Measurements from ENCODE around the gene OR1L1. TPM values are rescaled to one million over a fixed set of nuclear protein-coding genes. Genes with fewer than 3 reads are reported as not detected.

The OR1L1 gene
- polyA plus RNA-seq, 3 donors, result not detected

DNA sequence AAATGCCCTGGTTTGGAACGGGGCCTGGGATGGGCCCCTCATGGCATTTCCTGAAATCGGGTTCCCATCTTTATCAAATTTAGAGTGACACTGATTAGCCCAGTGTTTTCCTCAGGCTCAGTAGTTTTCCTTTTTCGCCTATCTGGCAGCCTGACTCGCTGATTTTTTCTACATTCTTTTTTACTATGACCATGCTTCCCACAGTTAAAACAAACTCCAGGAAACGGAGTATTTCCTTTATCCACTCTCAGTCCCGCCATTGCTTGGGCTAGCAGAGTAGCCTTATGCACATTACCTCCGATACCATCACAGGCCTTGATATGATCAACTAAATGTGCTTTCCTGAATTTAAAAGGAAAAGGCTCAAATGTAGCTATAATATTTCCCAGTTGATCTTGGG is 41.5 kb upstream of the OR1L1 start:
- Histone ChIP-seq H4K20me1 (ENCODE audit: insufficient read depth, low read length) (no peaks in the 10 kb centered on the region), H3K4me3 (replicated peaks in 1 of 3; ENCODE audit: low read depth in 2 of 3, low read length in 3 of 3) (no peak overlapping the region), H3K79me2 (ENCODE audit: insufficient read depth, low read length) (no peaks in the 10 kb centered on the region), H2AFZ (ENCODE audit: insufficient read depth, low read depth, low read length, poor library complexity, severe bottlenecking) (no peak overlapping the region), H3K27me3 (ENCODE audit: control insufficient read depth in 2 of 2, insufficient read depth in 2 of 2, low read length in 2 of 2) (no peaks in the 10 kb centered on the region), H3K27ac (ENCODE audit: low read depth in 1 of 2, low read length in 2 of 2) (no peak overlapping the region), H3K4me2 (replicated peaks; ENCODE audit: extremely low read depth, low read length, poor library complexity, severe bottlenecking) (no peak overlapping the region), H3K9me3 (replicated peaks in 1 of 2; ENCODE audit: control insufficient read depth in 1 of 2, insufficient read depth in 1 of 2, low read length in 2 of 2) (peaks cover 0 to 3% of the 10 kb centered on the region in 2 donors), H3K9ac (ENCODE audit: insufficient read depth, low read length, poor library complexity, severe bottlenecking) (no peak overlapping the region), H3K36me3 (replicated peaks in 1 of 2; ENCODE audit: control insufficient read depth in 1 of 2, insufficient read depth in 2 of 2, low read length in 2 of 2) (no peaks in the 10 kb centered on the region), H3K4me1 (ENCODE audit: control insufficient read depth in 1 of 2, insufficient read depth in 2 of 2, low read length in 2 of 2) (no peaks in the 10 kb centered on the region)
- H3K27ac Mint-ChIP-seq, result no peak overlapping the region
- H3K4me1 Mint-ChIP-seq, result no peaks in the 10 kb centered on the region
- TF ChIP-seq, protein P1, sequence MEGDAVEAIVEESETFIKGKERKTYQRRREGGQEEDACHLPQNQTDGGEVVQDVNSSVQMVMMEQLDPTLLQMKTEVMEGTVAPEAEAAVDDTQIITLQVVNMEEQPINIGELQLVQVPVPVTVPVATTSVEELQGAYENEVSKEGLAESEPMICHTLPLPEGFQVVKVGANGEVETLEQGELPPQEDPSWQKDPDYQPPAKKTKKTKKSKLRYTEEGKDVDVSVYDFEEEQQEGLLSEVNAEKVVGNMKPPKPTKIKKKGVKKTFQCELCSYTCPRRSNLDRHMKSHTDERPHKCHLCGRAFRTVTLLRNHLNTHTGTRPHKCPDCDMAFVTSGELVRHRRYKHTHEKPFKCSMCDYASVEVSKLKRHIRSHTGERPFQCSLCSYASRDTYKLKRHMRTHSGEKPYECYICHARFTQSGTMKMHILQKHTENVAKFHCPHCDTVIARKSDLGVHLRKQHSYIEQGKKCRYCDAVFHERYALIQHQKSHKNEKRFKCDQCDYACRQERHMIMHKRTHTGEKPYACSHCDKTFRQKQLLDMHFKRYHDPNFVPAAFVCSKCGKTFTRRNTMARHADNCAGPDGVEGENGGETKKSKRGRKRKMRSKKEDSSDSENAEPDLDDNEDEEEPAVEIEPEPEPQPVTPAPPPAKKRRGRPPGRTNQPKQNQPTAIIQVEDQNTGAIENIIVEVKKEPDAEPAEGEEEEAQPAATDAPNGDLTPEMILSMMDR (IDR thresholded peaks at IDR 0.05), result no peak
- H3K9me3 Mint-ChIP-seq, result peaks cover 0 to 9% (median 3%) of the 10 kb centered on the region in 7 donors
- H3K27me3 Mint-ChIP-seq (ENCODE audit: low read depth in 3 of 3), result peaks cover 0 to 7% (median 2%) of the 10 kb centered on the region in 3 donors
- no peaks in the 10 kb centered on the region for H3K36me3 Mint-ChIP-seq
- 72% methylated on average over 5 of the region's 7 CpGs for WGBS (ENCODE audit: insufficient coverage)
- intact Hi-C loops (cut with micrococcal nuclease), result no loop called here
- DNase-seq, result no peak
- no peak overlapping the region for H3K4me3 Mint-ChIP-seq

DNA sequence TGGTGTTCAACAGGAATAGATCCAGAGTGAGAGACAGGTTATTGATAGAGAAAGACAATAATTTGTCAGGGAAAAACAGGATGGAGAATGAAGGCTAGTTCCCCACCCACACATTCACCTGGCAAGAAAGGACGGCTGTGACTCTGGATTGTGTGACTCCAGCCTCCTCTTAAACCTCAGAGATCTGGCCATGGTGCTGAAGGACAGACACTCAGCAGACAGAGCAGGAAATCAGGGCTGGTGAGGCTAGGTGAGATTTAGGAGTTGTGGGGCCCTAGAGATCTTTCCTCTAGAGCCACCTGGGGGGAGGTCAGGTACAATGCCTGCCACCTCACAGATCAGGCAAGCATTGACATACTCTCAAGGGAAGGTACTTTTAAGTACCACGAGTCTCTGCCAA is 19.3 kb upstream of the OR1L1 start:
- Histone ChIP-seq H2AFZ (ENCODE audit: insufficient read depth, low read depth, low read length, poor library complexity, severe bottlenecking) (no peak overlapping the region), H3K9ac (ENCODE audit: insufficient read depth, low read length, poor library complexity, severe bottlenecking) (no peak overlapping the region), H3K4me1 (ENCODE audit: control insufficient read depth in 1 of 2, insufficient read depth in 2 of 2, low read length in 2 of 2) (no peaks in the 10 kb centered on the region), H3K4me2 (replicated peaks; ENCODE audit: extremely low read depth, low read length, poor library complexity, severe bottlenecking) (no peak overlapping the region), H3K27ac (ENCODE audit: low read depth in 1 of 2, low read length in 2 of 2) (no peak overlapping the region), H3K36me3 (replicated peaks in 1 of 2; ENCODE audit: control insufficient read depth in 1 of 2, insufficient read depth in 2 of 2, low read length in 2 of 2) (no peaks in the 10 kb centered on the region), H3K79me2 (ENCODE audit: insufficient read depth, low read length) (no peaks in the 10 kb centered on the region), H3K27me3 (ENCODE audit: control insufficient read depth in 2 of 2, insufficient read depth in 2 of 2, low read length in 2 of 2) (no peaks in the 10 kb centered on the region), H3K9me3 (replicated peaks in 1 of 2; ENCODE audit: control insufficient read depth in 1 of 2, insufficient read depth in 1 of 2, low read length in 2 of 2) (peaks cover 0 to 20% of the 10 kb centered on the region in 2 donors), H4K20me1 (ENCODE audit: insufficient read depth, low read length) (no peaks in the 10 kb centered on the region), H3K4me3 (replicated peaks in 1 of 3; ENCODE audit: low read depth in 2 of 3, low read length in 3 of 3) (no peak overlapping the region)
- TF ChIP-seq, protein P1 (IDR thresholded peaks at IDR 0.05), result no peak
- WGBS (ENCODE audit: insufficient coverage), result 83% methylated on average over 1 of the region's 2 CpGs
- Mint-ChIP-seq H3K4me1 (no peaks in the 10 kb centered on the region), H3K9me3 (peaks cover 4 to 19% (median 8%) of the 10 kb centered on the region in 7 donors), H3K27ac (no peak overlapping the region), H3K4me3 (no peak overlapping the region), H3K36me3 (no peaks in the 10 kb centered on the region), H3K27me3 (ENCODE audit: low read depth in 3 of 3) (no peaks in the 10 kb centered on the region)
- intact Hi-C loops (cut with micrococcal nuclease), result no loop called here
- no peak for DNase-seq
